DMS79 treated with DMSO at 0.1 percent for 48 hours (cell line): ENCODE data around the gene CYB561D2.

ENCODE experiments used
- DNase-seq: peaks from one replicate; lab custom pipeline; 2025; lab: John Stamatoyannopoulos, UW

CYB561D2 gene

GRCh38 chr3:50323614-50324199 lies 27.0 kb upstream of the CYB561D2 start:
- no peak for DNase-seq

GRCh38 chr3:50324351-50325112 lies 26.1 kb upstream of the CYB561D2 start:
- peak; percentile 0 for DNase-seq

GRCh38 chr3:50325113-50325480 lies 25.6 kb upstream of the CYB561D2 start:
- DNase-seq, result no peak

GRCh38 chr3:50325497-50326181 lies 25.0 kb upstream of the CYB561D2 start:
- no peak for DNase-seq

GRCh38 chr3:50326182-50326541 lies 24.5 kb upstream of the CYB561D2 start:
- no peak for DNase-seq

- no peak for DNase-seq
These were observed 23.5 kb upstream of the CYB561D2 start for GRCh38 chr3:50327129-50327528.

GRCh38 chr3:50327943-50328691 lies 22.5 kb upstream of the CYB561D2 start, which contains the start of gene TUSC2:
Gene TUSC2 (minus strand): TSS chr3:50328223. CDS start chr3:50328099, 124 bp downstream.
- peak; percentile 72 for DNase-seq

- DNase-seq, result no peak
These were observed 20.3 kb upstream of the CYB561D2 start for GRCh38 chr3:50330330-50330729.

- no peak for DNase-seq
These were observed 19.2 kb upstream of the CYB561D2 start for GRCh38 chr3:50331364-50331907.

GRCh38 chr3:50333744-50334328 lies 16.8 kb upstream of the CYB561D2 start:
- no peak for DNase-seq

GRCh38 chr3:50334339-50335075 lies 16.2 kb upstream of the CYB561D2 start:
- no peak for DNase-seq

- no peak for DNase-seq
These were observed 14.0 kb upstream of the CYB561D2 start for GRCh38 chr3:50336452-50337174.

GRCh38 chr3:50337175-50337861 lies 13.3 kb upstream of the CYB561D2 start:
- DNase-seq, result peak; percentile 86

GRCh38 chr3:50338965-50339364 lies 11.7 kb upstream of the CYB561D2 start:
- no peak for DNase-seq

- no peak for DNase-seq
These were observed 11.0 kb upstream of the CYB561D2 start for GRCh38 chr3:50339485-50340146.

GRCh38 chr3:50340147-50340447 lies 10.6 kb upstream of the CYB561D2 start:
- DNase-seq, result no peak

- no peak for DNase-seq
These were observed 10.0 kb upstream of the CYB561D2 start, which contains the start of gene RASSF1 for GRCh38 chr3:50340448-50341329. Gene RASSF1 (minus strand): TSS chr3:50340836. CDS start chr3:50340805, 31 bp downstream.

GRCh38 chr3:50341537-50341936 lies 9.1 kb upstream of the CYB561D2 start:
- DNase-seq, result no peak
